Measurements from ENCODE around the gene SMAP2.
"Not testable (repeated sequence)": the region's sequence is repeated elsewhere in the genome, so short reads cannot be mapped to it uniquely, and the experiment has no call there.

Gene SMAP2

GRCh38 chr1:40363721-40364120 lies 9.8 kb upstream of the SMAP2 start:
- in situ Hi-C loops (cut with HindIII; ENCODE audit: low sequenced_read_pairs): loop anchor here (10.0 kb wide), 1 partner anchor 69 kb away; no protein-coding TSS in a partner anchor

- in situ Hi-C loops (cut with HindIII; ENCODE audit: low sequenced_read_pairs): no loop called here
Measured at GRCh38 chr1:40371707-40372258, 1.7 kb upstream of the SMAP2 start.

DNA sequence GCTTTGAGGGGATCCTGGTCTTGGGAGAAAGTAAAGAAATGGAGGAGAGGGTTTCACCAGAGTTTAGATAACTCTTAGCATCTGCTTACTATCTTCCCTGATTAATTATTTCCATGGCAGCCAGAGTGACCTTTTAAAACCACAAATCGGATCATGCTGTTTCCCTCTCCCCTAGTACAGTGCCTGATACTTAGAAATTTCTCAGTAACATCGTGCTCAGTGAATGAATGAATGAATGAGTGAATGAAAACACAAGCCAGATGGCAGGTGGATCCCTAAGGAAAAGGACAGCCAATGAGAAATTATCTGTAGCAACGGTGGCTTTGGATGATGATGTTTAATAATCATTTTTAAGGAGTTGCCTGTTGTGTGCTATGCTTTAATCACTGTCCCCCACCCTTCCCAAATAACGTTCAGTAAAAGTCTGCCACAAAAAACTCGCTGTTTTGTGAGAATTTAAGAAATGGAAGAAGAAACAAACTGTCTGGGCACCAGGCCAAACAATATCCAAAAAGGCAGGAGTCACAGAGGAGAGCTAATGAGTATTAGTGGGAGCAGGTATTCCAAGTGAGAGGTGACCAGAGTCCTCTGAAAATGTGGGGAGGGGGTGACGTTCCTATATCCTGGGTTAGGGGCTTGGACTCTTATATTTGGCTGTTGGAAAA lies 737 bp upstream of the SMAP2 start:
- in situ Hi-C loops (cut with HindIII; ENCODE audit: low sequenced_read_pairs): no loop called here

- in situ Hi-C loops (cut with HindIII; ENCODE audit: low sequenced_read_pairs): no loop called here
Measured at GRCh38 chr1:40377512-40377911, 4.0 kb downstream of the SMAP2 start.

DNA sequence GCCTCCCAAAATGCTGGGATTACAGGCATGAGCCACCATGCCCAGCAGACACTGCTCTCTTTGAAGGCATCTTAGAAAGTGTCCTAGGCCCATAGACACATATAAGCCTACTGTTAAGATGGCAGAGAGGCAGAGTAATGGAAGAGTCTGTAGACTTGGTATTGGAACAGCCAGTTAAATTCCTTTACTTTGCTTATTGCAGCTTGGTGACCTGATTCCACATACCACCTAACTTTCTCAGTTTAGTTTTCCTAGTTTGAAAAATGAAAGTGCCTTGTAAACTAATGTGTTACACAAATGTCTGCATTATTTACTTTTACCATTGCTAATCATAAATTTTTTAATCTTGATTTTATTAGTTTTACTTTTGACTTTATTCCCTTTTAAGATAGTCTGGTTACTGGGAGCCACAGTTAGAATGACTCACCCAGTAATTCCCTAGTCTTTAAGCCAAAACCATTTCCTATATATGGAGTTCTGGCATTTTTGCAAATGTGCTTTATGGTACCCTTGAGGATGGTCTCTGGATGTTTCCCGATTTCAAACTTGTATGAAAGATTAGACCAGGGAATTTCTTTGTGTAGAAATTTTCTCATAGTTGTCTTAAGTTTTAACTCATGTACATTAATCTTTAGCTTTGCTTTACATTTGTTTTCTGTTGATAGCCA lies 6.4 kb downstream of the SMAP2 start:
- in situ Hi-C loops (cut with HindIII; ENCODE audit: low sequenced_read_pairs): no loop called here

GRCh38 chr1:40380817-40381216 lies 7.3 kb downstream of the SMAP2 start:
- in situ Hi-C loops (cut with HindIII; ENCODE audit: low sequenced_read_pairs): no loop called here

DNA sequence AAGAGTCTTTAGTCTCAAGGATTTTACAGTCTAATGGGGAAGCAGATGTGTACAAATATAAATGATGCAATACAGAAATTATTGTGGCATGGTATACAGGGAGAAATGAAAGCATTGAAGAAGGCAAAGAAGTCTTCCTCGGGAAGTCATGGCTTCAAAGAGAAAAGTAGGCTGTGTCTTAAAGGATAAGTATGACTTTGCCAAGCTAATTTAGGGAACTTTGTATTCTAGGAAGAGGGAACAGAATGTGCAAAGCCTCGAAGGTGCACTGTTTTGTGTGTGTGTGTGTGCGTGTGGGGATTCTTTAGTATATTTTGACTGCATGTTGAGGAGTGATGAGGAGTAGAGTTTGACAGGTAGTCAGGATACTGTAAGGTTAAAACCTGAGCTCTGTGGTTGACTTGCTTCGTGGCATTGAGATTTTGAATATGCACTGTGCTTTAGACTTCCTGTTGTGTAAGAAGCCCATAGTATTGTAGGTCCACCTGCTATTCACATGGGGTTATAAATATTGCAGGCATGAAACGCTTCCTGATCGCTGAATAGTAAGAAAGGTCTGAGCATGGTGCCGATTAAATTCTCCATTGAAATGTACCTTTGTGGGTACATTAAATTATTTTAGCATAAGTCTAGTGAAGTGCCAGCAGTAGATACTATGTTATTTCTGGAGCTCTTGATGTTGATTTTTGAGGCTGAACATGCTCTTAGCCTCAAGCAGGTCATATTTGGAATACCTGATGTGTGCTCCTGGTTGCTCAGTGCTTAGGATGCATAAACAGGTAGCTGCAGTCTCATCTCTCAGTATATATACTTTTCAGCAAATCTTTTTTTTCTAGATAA lies 8.0 kb downstream of the SMAP2 start:
- in situ Hi-C loops (cut with HindIII; ENCODE audit: low sequenced_read_pairs): no loop called here

DNA sequence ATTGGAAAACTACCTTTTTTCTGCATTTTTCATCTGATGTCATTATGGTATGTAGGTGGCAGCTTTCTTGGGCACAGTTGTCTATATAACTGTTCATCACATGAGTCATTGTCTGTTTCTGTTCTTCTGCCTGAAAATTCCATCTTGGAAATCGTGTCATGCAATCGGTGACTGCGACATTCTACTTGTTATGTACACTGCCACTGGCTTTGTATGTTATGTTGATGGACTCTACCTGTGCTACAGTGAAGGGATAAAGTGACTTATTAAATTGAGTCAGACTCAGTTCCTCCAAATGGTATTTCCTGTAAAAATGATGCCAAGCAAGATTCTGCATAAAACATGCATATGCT lies 8.6 kb downstream of the SMAP2 start:
- in situ Hi-C loops (cut with HindIII; ENCODE audit: low sequenced_read_pairs): no loop called here

DNA sequence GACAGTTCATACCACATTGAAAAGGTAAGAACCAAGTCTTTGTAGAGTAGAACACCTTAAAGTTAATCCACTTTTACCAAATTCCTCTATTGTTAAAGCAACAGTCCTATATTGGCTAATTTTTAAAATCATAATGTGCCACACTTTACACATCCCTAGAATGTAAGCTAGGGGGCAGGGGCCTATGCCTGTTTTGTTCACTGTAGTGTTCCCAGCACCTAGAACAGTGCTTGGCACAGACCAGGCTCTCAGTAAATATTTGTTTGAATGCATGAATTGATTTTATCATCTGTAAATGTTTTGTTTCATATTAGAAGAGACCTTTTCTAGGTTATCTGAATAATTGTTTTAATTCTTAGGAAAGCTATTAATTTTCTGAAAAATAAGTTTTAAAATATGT lies 9.1 kb downstream of the SMAP2 start:
- in situ Hi-C loops (cut with HindIII; ENCODE audit: low sequenced_read_pairs): no loop called here

GRCh38 chr1:40383095-40383487 lies 9.6 kb downstream of the SMAP2 start:
- in situ Hi-C loops (cut with HindIII; ENCODE audit: low sequenced_read_pairs): no loop called here

DNA sequence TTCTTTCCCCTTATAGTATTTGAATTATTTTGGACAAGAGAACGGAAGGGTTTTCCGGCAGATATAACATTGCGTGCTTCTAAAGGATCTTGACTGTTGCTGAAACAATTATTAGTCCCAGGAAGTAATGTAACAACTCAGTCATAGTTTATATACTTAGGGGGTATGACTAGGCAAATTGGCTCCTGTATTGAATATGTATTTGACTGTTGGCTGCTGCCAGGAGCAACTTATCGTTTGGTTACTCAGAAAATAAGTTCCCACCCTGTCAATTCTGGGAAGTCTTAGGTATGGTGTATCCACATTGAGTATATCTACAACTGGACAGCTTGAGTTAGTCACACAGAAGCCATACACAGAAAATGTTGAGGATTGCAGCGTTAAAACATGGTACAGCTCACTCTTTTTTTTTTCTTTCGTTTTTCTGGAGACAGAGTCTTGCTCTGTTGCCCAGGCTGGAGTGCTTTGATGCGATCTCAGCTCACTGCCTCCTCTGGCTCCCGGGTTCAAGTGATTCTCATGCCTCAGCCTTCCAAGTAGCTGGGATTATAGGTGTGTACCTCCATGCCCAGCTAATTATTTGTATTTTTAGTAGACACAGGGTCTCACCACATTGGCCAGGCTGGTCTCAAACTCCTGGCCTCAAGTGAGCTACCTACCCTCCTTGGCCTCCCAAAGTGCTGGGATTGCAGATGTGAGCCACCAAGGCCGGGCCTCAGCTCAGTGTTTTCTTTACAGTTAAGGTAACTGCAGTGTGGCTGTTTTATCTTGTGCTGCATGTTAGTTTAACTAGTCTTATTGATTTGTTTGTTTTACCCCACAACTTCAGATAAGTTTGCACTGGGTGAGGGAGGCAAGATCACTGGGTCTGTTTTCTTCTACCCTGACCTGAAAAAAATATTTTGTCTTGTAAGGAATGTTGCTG lies 10.2 kb downstream of the SMAP2 start:
- in situ Hi-C loops (cut with HindIII; ENCODE audit: low sequenced_read_pairs): no loop called here

GRCh38 chr1:40384413-40384762 lies 10.9 kb downstream of the SMAP2 start:
- in situ Hi-C loops (cut with HindIII; ENCODE audit: low sequenced_read_pairs): no loop called here

GRCh38 chr1:40384887-40385286 lies 11.4 kb downstream of the SMAP2 start:
- in situ Hi-C loops (cut with HindIII; ENCODE audit: low sequenced_read_pairs): no loop called here

GRCh38 chr1:40385437-40386358 lies 12.2 kb downstream of the SMAP2 start:
- in situ Hi-C loops (cut with HindIII; ENCODE audit: low sequenced_read_pairs): no loop called here

DNA sequence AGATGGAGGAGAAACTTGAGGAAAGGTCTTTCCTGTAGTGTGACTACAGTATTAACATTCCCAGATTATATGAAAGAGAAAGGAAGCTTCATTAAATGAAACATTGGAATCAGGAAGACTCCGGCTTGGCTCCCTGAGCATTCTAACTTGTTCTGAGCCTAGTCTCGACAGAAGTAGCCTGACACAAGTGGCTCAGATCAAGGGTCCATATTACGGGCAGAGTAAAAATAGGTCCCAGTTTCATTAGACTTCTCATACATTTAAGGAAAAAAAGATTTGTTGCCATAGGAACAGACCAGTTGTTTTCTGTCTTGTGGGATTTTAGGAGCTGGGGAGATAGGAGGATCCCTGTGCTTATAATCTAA lies 12.8 kb downstream of the SMAP2 start:
- in situ Hi-C loops (cut with HindIII; ENCODE audit: low sequenced_read_pairs): no loop called here

DNA sequence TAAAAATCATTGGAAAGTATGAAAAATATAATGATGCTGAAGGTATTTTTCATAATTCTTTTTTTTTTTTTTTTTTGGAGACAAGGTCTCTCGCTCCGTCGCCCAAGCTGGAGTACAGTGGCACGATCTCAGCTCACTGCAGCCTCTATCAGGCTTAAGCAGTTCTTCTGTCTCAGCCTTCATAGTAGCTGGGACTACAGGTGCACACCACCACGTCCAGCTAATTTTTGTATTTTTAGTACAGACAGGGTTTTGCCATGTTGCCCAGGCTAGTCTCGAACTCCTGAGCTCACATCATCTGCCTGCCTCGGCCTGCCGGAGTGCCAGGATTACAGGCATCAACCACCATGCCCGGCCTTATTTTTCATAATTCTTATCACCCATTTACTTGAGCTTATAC lies 13.3 kb downstream of the SMAP2 start:
- in situ Hi-C loops (cut with HindIII; ENCODE audit: low sequenced_read_pairs): no loop called here

GRCh38 chr1:40387381-40388306 lies 14.1 kb downstream of the SMAP2 start:
- in situ Hi-C loops (cut with HindIII; ENCODE audit: low sequenced_read_pairs): not testable (repeated sequence)

DNA sequence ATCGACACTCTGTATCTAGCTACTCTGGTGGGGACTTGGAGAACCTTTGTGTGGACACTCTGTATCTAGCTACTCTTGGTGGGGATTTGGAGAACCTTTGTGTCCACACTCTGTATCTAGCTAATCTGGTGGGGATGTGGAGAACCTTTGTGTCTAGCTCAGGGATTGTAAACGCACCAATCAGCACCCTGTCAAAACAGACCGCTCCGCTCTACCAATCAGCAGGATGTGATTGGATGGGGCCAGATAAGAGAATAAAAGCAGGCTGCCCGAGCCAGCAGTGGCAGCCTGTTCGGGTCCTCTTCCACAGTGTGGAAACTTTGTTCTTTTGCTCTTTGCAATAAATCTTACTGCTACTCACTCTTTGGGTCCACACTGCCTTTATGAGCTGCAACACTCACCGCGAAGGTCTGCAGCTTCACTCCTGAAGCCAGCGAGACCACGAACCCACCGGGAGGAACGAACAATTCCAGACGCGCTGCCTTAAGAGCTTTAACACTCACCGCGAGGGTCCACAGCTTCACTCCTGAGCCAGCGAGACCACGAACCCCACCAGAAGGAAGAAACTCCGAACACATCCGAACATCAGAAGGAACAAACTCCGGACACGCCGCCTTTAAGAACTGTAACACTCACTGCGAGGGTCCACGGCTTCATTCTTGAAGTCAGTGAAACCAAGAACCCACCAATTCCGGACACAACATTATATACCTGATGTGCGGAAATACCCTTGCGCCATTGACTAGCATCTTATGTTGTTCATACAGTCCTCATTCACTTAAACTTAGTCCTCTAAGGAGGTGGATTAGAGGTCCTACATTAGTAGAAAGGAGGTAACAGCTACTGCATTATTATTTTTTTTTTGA lies 15.2 kb downstream of the SMAP2 start:
- in situ Hi-C loops (cut with HindIII; ENCODE audit: low sequenced_read_pairs): not testable (repeated sequence)
